ENCODE data around the gene RPS6KA3. TPM values are rescaled to one million over a fixed set of nuclear protein-coding genes. Genes with fewer than 3 reads are reported as not detected.

The RPS6KA3 gene
- 15.4 and 28.0 TPM in 2 replicates for polyA plus RNA-seq (2011; rRNA removed)
- polyA minus RNA-seq (2011; rRNA and poly(A)+ RNA removed): 22.5 and 24.2 TPM in 2 replicates

DNA sequence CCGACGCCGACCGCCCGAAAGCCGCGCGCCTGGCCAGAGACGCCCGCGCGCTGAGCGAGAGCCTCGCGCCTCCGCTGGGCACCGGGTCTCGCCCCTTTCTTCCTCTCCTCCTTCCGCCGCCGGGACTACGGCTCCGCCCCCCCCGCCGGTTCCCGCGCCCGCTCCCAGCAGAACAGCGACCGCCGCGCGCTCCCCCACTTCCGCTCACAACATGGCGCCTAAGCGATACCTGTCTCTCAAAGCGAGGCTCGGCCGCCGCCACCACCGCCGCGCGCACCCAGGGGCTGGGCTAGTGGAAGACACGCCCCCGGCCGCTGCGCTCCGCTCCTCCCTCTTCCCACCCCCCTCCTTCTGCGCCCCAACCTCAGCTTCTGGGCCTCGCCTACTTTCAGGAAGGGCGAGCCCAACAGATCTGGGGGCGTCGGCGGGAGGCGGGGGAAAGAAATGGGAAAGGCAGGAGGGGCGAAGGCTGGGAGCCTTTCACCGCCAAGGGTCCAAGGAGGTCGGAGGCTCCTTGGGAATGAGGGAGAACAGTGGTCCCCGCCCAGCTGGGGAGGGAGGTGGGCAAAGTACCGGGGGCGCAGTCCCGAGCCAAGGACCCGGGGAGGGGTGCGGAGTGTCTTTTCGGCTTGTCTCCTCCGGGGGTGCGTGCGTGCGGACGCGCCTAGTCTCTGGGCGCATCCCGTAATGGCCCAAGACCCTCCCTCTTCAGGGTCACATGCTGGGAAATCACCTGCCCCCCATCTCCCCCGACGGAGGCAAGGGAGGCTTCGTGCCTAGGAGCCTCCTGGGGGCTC, at the start of gene RPS6KA3:
RPS6KA3 (minus strand) TSS at position 100 of the 797 bp plus-strand sequence. CDS start 277 bp downstream, outside the sequence.
- no peaks in the 10 kb centered on the region for H3K27me3 ChIP-seq (ENCODE audit: control insufficient read depth, insufficient read depth, low read length)
- CTCF ChIA-PET: interaction anchor here (1.0 to 1.4 kb wide), 2 partner anchors 14 to 174 kb away, joined by 3 read pairs; no protein-coding TSS in a partner anchor
- TF ChIP-seq, protein P1, sequence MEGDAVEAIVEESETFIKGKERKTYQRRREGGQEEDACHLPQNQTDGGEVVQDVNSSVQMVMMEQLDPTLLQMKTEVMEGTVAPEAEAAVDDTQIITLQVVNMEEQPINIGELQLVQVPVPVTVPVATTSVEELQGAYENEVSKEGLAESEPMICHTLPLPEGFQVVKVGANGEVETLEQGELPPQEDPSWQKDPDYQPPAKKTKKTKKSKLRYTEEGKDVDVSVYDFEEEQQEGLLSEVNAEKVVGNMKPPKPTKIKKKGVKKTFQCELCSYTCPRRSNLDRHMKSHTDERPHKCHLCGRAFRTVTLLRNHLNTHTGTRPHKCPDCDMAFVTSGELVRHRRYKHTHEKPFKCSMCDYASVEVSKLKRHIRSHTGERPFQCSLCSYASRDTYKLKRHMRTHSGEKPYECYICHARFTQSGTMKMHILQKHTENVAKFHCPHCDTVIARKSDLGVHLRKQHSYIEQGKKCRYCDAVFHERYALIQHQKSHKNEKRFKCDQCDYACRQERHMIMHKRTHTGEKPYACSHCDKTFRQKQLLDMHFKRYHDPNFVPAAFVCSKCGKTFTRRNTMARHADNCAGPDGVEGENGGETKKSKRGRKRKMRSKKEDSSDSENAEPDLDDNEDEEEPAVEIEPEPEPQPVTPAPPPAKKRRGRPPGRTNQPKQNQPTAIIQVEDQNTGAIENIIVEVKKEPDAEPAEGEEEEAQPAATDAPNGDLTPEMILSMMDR (IDR thresholded peaks at IDR 0.05; ENCODE audit: insufficient read depth, low read depth, low read length): no peak
- DNase-seq (ENCODE audit: low read depth): peak; percentile 17
- no peaks in the 10 kb centered on the region for H3K36me3 ChIP-seq (ENCODE audit: control insufficient read depth, insufficient read depth, low read length)
- H3K4me3 ChIP-seq (ENCODE audit: low read depth, low read length): peak within 1 kb of the TSS; percentile 69
- POLR2A ChIA-PET: no interaction called here

DNA sequence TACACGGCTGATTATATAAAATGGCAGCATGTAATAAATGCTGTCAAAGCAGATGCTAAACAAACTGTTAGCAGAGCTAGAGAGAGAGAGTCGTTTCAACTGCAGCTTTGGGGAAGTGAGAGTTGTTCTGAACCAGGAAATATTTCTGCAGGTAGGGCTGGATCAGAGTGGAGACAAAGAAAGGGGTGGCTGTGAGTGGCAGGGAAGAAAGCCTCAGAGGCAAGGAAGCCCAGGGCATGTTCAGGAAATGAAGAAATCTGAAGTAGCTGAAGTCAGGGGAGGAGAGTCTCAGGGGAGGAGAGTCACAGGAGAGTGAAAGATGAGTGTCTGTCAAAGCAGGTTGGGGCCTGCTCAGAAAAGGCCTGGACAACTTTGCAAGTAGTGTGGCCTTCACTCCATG, 48.4 kb upstream of the RPS6KA3 start:
- ChIA-PET CTCF (no interaction called here), POLR2A (no interaction called here)
- no peak for DNase-seq (ENCODE audit: low read depth)

DNA sequence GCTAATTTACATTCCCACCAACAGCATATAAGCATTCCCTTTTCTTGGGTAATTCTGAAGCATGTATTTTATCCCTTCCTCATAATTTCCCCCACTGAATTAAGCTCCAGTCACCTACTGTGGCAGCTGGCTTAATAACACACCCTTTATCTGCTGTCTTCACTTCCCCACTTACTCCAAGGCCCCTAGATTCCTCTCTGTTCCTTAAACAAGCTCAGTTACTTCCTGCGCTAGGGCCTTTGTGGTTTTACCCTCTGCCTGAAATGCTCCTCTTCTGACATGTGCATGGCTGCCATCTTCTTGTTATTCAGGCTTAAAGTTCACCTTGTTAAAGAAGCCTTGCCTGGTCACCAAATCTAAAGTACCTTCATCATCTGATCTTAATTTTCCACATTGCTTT, 47.2 kb upstream of the RPS6KA3 start:
- Histone ChIP-seq H3K27me3 (ENCODE audit: control insufficient read depth, insufficient read depth, low read length) (no peaks in the 10 kb centered on the region), H3K4me3 (ENCODE audit: low read depth, low read length) (no peak overlapping the region), H3K36me3 (ENCODE audit: control insufficient read depth, insufficient read depth, low read length) (no peaks in the 10 kb centered on the region)
- DNase-seq (ENCODE audit: low read depth): no peak
- ChIA-PET POLR2A (no interaction called here), CTCF (no interaction called here)
- TF ChIP-seq, protein P1 (IDR thresholded peaks at IDR 0.05; ENCODE audit: insufficient read depth, low read depth, low read length): no peak

More for the DNA sequence above, 48.4 kb upstream of the RPS6KA3 start:
- Histone ChIP-seq H3K27me3 (ENCODE audit: control insufficient read depth, insufficient read depth, low read length) (no peaks in the 10 kb centered on the region), H3K36me3 (ENCODE audit: control insufficient read depth, insufficient read depth, low read length) (no peaks in the 10 kb centered on the region), H3K4me3 (ENCODE audit: low read depth, low read length) (no peak overlapping the region)
- TF ChIP-seq, protein P1 (IDR thresholded peaks at IDR 0.05; ENCODE audit: insufficient read depth, low read depth, low read length): no peak

DNA sequence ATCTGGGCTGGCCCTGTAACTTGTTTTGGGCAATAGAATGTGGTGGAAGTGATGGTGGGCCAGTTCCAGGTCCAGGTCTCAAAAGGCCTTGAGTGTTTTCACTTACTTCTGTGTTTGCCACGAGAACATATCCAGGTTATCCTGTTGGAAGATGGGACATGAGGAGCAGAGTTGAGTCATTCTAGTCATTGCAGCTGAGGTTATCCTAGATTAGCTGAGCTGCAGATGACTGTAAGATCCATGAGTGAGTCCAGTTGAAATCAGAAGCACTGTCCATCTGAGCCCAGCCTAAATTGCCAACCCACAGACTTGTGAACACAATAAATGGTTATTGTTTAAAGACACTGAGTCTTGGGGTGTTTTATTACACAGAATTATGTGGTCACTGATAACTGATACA, 45.3 kb upstream of the RPS6KA3 start:
- ChIA-PET CTCF (no interaction called here), POLR2A (no interaction called here)
- no peak overlapping the region for H3K4me3 ChIP-seq (ENCODE audit: low read depth, low read length)
- no peaks in the 10 kb centered on the region for H3K27me3 ChIP-seq (ENCODE audit: control insufficient read depth, insufficient read depth, low read length)
- DNase-seq (ENCODE audit: low read depth): no peak
- TF ChIP-seq, protein P1 (IDR thresholded peaks at IDR 0.05; ENCODE audit: insufficient read depth, low read depth, low read length): no peak
- no peaks in the 10 kb centered on the region for H3K36me3 ChIP-seq (ENCODE audit: control insufficient read depth, insufficient read depth, low read length)

DNA sequence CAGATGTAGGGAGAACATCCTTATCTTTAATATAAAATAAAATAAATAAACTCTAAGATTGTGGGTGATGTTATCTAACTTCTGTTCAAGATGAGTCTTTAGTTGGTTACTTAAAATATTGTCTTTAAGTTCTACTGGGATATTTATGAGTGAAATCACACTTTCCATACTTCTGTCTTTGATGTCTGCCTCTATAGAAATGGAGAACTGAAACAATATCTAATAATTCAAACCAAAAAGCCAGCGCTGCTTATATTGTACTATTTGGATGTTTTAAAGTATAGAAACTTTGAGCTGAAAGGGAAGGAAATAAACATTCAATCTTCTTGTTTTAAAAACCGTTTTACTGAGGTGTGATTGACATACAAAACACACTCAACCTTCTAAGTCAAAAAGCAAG, 44.8 kb upstream of the RPS6KA3 start:
- no peak for DNase-seq (ENCODE audit: low read depth)
- Histone ChIP-seq H3K36me3 (ENCODE audit: control insufficient read depth, insufficient read depth, low read length) (no peaks in the 10 kb centered on the region), H3K4me3 (ENCODE audit: low read depth, low read length) (no peak overlapping the region), H3K27me3 (ENCODE audit: control insufficient read depth, insufficient read depth, low read length) (no peaks in the 10 kb centered on the region)
- ChIA-PET POLR2A (no interaction called here), CTCF (no interaction called here)
- TF ChIP-seq, protein P1 (IDR thresholded peaks at IDR 0.05; ENCODE audit: insufficient read depth, low read depth, low read length): no peak
